Measurements from ENCODE around the gene ADGRG4.

The ADGRG4 gene

DNA sequence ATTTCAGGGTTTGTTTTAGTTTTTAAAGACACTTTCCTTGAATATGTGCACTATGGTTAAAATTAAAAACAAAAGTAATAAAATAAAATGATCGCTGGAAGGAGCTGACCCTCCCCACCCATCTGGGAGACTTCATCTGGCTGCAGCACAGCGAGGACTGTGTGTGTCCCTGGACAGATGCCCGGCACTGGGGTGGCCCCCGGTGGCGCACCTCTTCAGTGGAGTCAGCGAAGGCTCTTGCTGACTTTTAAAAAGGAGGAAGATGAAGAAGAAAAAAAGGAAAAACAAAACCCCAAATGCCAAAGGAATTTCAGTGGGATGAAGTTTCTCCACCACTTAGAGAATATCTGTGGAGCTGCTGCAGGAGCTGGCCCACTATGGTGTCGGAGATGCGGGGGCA lies 5.4 kb upstream of the ADGRG4 start:
- DNase-seq: no peak

DNA sequence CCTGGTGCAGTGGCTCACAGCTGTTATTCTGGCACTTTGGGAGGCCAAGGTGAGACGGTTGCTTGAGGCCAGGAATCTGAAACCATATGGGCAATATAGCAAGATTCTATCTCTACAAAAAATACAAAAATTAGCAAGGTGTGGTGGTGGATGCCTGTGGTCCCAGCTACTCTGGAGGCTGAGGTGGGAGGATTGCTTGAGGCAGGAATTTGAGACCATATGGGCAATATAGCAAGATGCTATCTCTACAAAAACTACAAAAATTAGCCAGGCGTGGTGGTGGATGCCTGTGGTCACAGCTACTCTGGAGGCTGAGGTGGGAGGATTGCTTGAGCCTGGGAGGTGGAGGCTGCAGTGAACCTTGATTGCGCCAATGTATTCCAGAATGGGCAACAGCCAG lies 2.3 kb downstream of the ADGRG4 start:
- DNase-seq: no peak

DNA sequence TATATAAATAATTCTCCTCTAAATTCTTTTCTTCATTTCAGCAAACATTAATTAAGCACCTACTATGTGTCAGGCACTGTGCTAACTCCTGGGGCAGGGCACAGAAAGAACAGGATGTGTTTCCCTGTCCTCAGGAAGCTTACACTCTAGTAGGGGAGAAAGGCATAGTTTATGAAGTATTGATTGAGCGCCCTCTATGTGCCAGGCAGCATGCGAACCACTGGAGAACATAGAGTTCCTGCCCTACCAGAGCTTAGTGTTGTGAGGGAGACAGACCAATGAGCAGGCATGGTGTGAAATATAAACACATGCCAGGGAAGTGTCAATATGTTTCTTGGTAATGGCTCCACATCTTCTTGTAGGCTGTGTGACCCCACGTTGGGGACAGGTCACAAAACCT lies 3.7 kb downstream of the ADGRG4 start:
- DNase-seq: no peak

DNA sequence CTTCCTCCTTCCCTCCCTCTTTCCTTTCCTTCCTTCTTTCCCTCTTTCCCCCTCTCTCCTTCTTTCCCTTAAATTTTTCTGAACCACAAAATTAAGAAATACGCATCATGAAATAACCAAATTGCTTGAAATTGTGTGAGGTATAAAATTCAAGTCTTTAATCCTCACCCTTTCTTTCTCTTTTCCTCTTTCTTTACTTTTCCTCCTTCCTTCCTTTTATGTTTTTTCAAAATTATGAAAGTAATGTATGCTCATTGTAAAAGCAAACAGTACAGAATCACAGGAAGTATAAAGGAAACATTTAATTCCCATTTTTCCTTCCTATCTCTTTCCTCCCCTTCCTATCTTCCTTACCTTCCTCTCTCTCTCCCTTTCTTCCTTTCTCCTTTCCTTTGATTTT lies 5.4 kb downstream of the ADGRG4 start:
- DNase-seq: no peak

DNA sequence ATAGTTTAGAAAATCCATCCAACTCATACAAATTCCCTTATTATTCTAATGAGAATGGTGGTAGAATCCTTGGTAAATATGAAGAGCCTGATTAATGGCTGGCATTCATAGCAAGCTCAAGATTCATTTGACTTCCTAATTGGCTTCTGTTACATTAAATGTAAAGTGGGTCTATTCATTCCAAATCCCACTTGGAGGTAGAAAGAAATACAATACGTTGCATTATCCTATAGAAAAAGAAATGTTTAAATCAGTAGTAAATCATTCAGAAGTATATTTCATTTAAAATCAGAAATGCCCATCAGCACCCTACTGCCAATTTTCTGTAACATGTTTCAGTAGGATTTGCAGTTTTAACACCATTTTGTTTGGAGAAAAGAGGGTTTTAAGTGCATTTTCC lies 6.7 kb downstream of the ADGRG4 start:
- no peak for DNase-seq

DNA sequence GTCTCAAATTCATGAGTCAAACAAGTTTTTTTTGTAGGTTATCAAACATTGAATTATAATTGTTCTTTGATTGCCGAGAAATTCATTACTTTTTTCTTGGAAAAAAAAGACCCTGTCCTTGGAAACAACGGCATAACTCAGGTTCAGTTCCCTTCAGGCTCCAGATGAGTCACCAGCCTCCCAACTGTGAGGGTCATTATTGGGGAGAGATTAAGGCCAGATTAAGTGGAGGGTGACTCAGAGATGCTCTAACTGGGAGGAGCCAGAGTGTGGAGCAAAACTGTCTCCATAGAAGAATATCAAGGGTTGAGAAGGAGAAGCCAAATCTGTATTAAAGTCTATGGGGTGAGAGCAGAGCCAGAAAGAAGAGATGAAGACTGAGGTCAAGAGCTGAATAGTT lies 9.6 kb downstream of the ADGRG4 start:
- DNase-seq: peak; percentile 61

DNA sequence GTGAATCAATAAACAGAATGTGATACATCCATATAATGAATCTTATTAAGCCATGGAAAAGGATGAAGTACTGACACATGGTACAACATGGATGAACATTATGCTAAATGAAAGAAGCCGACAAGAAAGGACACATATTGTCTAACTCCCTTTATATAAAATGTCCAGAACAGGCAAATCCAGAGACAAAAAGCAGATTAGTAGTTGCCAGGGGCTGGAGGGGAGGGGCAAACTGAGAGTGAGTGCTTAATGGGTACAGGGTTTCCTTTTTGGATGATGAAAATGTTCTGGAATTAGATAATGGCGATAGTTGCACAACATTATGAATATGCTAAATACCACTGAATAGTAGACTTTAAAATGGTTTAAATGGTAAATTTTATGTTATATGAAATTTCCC lies 17.4 kb downstream of the ADGRG4 start:
- DNase-seq: no peak

DNA sequence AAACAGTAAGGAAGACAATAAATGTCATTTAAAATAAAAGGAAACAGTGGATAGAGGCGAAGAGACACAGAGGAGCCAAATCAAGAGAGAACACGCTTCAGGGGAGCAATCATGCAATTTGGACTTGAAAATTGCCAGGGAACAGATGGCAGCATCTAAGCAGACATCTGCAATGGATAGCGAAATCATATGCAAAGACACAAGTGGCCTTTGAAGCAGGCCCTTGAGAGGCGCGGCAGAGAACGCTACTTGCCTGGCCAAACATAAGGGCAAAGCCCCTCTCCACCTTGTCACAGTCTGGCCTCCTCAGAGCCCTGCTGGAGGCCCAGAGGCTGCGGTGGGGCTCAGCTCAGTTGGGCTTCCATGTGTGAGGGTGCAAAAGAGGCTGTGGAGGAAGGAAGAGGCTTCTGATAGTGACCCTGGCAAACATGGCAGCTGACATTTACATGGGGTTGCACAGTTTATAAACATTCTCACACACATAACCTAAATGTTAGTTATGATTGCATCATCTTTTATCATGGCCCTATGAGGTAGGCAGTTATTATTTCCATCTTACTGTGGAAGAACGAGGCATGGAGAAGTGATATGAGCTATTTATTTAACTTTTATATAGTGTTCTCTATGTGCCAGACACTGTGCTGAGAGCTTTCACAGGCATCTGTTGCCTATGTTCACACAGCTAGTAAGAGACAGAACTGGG lies 18.3 kb downstream of the ADGRG4 start:
- DNase-seq: no peak

DNA sequence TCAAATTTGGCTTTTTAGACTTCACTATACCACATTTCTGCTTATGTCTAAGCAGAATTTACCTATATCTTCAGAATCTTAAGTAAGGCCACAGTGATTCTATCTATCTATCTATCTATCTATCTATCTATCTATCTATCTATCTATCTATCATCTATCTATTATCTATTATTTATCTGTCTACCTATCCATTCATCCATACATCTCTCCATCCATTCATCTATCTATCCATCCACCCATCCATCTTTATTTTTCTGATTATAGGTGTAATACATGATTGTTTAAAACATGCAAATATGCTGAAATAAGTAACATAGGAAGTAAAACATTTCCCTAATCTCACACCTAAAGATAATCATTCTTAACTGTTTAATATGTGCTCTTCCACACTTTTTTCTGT lies 18.8 kb downstream of the ADGRG4 start:
- no peak for DNase-seq

DNA sequence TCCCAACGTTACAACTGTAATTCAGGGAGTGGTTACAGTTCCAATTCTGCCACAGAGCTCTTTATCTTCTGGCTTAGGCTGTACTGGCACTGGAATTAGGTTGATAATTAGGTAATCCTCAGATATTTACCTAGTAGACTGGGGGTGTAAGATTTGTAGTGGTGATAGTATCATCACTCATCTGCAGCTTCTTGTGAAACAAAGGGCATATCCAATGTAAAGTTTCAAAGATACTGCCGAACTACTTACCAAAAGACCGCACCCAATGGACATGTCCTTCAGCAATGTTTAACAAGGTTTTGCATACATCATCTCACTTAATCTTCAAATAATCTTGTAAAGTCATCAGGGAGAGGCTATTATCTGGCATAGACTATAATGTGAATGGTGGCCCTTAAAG lies 20.8 kb downstream of the ADGRG4 start:
- DNase-seq: no peak

DNA sequence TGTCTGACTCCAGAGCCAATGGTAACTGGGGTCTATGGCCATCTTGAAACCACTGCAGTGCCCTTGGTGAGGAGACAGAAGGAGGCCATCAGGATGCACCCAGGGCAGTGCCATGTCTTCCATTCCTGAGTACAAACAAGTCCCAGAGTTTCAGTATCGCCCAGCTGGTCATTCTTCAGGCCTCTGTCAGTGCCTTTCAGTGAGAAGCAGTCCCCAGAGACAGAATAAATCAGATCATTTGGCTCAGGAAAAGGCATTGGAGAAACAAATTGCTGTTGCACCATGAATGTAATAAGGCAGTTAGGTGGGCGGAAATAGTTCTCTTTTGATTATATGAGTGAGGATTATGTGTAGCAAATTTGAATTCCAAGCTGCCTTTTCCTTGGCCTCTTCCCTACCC lies 21.3 kb downstream of the ADGRG4 start:
- no peak for DNase-seq

DNA sequence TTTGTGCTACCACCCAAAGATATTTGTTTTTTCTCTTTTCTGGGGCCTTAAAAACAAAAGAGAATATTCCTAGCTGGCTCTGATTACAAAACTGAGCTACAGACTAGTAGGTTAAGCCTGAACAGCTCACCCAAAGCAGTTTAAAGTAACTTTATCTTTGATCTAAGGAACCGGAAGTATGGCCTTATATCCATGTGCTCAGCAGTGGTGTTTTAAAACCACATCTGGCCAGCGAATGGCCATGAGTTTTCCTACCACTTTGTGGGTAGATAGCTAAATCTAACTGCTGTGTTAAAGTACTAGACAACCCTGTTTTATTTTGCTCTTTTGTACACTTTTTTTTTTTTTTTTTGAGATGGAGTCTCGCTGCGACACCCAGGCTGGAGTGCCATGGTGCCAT lies 24.6 kb downstream of the ADGRG4 start:
- no peak for DNase-seq

DNA sequence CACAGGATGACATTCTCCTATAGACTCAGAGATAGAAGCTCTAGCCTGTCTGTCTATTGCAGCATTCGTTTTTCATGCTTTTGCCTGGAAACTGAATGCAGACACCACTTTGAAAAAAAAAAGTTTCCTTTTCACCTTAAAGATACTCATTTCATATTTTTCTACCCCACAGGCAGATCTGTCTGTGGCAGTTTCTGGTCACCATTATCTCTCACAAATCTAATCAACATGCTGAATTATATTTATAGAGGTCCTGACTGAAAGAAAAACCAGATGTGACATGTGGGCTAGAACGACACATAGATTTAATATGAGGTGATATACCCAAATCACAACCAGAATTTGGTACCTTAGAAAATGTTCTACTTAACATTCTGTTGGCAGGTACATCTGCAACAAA lies 28.2 kb downstream of the ADGRG4 start:
- DNase-seq: no peak

DNA sequence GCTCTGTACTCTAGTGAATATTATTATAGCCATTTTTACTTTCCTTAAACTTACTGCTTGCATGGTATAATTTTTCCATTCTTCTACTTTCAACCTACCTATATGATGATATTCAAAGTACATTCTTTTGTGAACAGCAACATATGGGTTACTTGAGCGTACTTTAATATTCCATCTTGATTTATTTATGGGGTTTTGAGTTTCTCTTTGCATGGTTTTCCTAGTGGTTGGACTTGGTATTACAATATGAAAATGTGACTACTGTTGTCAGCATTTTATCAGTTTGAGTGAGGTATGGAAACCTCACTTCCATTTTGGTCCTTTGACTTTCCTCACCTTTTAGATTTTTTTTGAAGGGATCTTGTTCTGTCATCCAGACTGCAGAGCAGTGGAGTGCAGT lies 35.9 kb downstream of the ADGRG4 start:
- no peak for DNase-seq

DNA sequence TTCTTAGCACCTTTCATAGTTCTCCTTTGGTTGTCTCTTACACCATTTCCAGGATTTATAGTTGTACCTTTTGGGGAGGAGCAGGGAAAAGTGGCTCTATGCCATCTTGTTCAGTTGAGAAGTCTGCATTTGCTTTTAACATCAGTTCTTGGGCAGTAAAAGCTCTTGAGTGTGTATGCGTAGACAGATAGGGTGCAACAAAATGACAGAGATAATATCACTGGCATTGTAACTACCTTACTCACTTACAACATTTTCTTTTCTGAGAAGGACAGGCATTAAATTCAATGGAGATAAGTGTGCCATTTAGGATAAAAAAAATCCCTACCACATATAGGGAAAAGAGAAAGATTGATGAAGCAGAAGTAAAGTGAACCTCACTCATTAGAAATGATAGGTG lies 38.9 kb downstream of the ADGRG4 start:
- DNase-seq: no peak

DNA sequence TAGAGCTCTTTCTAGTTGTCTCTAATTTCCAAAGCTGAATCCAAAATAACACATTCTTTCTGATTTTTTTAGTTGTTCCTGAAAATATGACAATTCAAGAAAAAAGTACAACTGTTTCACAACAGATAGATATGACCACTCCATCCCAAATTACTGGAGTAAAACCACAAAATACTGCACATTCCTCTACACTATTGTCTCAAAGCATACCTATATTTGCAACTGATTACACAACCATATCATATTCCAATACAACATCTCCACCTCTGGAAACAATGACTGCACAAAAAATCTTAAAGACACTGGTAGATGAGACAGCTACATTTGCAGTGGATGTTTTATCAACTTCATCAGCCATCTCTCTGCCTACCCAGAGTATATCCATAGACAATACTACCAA lies 43.6 kb downstream of the ADGRG4 start:
- no peak for DNase-seq

DNA sequence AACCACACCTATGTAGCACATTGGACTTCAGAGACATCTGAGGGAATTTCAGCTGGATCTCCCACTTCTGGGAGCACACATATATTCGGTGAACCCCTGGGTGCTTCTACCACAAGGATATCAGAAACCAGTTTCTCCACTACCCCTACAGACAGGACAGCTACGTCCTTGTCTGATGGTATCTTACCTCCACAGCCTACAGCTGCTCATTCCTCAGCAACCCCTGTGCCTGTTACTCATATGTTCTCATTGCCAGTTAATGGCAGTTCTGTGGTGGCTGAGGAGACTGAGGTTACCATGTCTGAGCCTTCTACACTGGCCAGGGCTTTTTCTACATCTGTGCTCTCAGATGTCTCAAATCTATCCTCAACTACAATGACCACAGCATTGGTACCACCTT lies 45.7 kb downstream of the ADGRG4 start:
- DNase-seq: no peak

DNA sequence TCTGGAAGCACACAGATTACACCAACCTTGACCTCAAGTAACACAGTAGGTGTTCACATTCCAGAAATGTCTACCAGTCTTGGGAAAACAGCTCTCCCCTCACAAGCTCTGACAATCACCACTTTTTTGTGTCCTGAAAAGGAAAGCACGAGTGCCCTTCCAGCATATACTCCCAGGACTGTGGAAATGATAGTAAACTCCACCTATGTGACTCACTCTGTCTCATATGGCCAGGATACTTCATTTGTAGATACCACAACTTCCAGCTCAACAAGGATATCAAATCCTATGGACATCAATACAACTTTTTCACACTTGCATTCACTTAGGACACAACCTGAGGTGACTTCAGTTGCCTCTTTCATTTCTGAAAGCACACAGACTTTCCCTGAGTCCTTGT lies 46.9 kb downstream of the ADGRG4 start:
- DNase-seq: peak; percentile 3

DNA sequence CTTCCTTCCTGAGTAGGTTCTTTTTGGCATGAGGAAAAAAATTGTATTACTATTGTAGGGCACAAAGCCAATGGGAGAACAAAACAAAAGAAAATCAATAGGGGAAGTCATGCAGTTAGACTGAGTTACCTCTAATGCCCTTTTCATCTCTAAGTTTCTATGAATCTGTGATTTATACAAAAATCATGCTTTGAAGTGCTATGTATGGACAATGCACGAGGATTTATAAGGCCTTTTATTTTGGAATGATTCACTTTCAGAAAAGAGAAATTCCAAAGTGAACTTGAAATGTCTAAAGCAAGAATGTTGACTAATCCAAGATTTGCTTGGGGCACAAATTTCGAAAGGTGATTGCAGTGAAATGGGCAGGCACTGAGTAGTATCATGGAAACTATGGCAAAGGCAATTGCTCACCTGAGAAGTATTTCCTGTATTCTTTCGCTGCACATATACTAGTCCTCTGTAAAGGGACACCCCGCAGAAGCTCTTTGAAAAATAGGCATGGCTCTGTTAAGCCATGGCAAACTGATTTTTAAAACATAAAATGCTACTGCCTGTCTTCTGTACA lies 52.8 kb downstream of the ADGRG4 start:
- peak; percentile 78 for DNase-seq

DNA sequence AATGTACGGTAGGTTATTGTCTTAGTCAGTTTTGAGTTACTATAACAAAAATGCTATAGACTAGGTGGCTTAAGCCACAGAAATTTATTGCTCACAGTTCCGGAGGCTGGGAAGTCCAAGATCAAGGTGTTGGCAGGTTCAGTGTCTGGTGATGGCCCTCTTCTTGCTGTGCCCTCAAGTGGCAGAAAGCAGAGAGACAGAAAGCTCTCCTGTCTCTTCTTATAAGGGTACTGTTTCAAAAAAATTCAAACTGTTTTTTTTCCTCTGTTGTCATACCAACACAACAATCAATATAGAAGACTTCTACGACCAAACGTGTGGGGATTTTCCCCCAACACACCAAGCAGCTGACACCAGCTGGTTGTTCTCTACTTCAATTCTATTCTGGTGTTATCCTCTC lies 53.4 kb downstream of the ADGRG4 start:
- DNase-seq: no peak

DNA sequence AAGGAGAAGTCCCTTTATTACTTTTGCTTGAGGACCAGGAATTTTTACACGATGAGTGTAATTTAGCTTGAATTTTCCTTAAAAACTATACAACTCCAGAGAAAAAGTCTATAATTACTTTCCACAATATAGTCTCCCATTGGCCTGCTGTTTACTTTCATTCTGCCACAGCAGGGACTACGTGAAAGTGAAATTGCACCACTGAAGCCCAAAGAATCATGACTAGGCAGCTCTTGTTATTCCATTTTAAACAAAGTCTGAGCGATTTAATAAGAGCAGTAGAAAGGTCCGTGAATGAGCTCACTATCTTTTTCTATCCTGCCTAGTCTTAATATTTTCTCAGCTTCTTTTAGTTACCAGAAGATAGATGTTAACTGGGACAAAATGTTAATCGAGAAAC lies 68.6 kb downstream of the ADGRG4 start:
- DNase-seq: no peak

DNA sequence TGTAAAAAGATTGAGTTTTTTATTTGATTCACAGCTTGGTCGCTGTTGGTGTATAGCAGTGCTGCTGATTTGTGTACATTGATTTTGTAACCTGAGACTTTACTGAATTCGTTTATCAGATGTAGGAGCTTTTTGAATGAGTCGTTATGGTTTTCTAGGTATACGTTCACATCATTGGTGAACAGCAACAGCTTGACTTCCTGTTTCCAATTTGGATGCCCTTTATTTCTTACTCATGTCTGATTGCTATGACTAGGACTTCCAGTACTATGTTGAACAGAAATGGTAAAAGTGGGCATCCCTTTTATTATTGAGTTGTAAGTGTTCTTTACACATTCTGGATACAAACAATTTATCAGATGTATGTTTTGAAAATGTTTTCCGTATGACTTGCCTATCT lies 76.0 kb downstream of the ADGRG4 start:
- DNase-seq: no peak

DNA sequence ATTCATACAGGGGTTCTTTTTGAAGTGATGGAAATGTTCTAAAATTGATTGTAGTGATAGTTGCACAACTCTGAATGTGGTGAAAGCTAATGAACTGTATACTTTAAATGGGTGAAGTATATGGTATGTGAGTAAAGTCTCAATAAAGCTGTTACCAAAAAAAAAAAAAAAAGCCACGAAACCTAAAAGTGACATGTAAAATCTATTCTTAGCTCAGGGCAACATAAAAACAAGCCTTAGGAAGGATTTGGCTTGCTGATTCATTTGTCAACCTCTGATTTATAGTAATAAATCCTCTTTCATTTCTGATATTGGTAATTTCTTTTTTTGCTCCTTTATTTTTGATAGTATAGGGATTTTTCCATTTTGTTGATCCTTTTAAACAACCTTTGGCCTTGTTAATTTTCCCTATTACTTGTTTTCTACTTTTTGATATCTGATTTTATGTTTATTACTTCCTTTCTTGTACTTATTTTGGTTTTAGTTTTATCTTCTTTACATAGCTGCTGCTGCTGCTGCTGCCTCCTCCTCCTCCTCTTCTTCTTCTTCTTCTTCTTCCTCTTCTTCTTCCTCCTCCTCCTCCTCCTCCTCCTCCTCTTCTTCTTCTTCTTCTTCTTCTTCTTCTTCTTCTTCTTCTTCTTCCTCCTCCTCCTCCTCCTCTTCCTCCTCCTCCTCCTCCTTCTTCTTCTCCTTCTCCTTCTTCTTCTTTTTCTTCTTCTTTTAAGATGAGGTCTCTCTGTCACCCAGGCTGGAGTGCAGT lies 79.4 kb downstream of the ADGRG4 start:
- DNase-seq: no peak

DNA sequence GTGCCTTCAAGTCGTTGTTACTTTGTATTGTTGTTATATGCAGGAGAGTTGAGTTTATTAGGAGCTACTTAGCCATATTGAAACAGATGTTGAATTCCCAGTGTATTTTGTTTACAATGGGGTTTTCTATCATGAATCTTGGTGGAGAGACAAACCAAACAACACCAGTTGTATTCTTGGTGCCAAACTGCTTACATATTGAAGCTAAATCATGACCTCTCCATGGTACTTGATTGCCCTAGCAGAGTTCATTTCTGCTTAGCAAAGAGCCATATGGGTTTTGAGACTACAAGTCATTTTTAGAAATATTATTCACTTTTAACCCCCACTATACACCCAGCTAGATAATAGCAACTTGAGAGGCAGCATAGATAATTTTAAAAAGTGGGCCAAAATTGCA lies 85.4 kb downstream of the ADGRG4 start:
- DNase-seq: no peak

DNA sequence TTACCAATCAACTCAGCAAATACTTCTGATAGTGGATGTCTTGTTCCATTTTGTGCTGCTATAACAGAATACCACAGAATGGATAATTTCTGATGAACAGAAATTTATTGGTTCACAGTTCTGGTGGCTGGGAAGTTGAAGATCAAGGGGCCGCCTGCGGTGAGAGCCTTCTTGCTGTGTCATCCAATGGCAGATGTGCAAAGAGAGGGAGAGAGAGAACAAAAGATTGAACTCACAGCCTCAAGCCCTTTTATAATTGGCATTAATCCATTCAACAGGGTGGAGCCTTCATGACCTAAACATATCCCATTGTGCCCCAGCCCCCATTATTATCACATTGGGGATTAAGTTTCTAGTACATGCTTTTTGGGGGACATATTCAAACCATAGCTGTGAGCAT lies 86.1 kb downstream of the ADGRG4 start:
- DNase-seq: no peak
